Heart left ventricle (tissue), 13 donors: Measurements from ENCODE around the gene GPRIN1.

Source experiments
- POLR2A ChIP-seq, 2 donors: fragments of 450-650 bp; IDR thresholded peaks; one replicate each; pipeline ENCODE4 v1.6.1; 2017; ENCODE audit warnings: antibody characterized with exemption in 2 of 2, mild to moderate bottlenecking in 2 of 2, moderate library complexity in 2 of 2
- TF ChIP-seq, protein P1 (sequence below), 12 donors: fragments of 200-600 bp; sonication (generic) in 4 of 12; IDR thresholded peaks; one replicate each; pipeline versions ENCODE4 v1.5.0 to v1.8.0; 2018 to 2022; ENCODE audit warnings: antibody characterized with exemption in 12 of 12, mild to moderate bottlenecking in 5 of 12
- donor health status: ischemic (EF 13 %, LVEDD 7.1; RV severe dilation, severe dysfunction).
- donor health status: DM: no; HTN: yes; CAD: no.
- donor health status: DM: no; HTN: no; CAD: no.
- donor health status: ischemic (EF 25% LVEDD 6.9; RV normal size, moderate dysfunction).
- donor health status: ischemic (EF 25% LVEDD 5.7; RV mildly dilated, moderate dysfunction).
- donor health status: ischemic (EF 35%, LVEDD 5.7; RV mildly dilated, moderate dysfunction).
- donor health status: nonischemic (EF 11% LVEDD 7.7; RV severe dilation, severe dysfunction).
- donor health status: DM: yes; HTN: yes; CAD: no.
- donor health status: PGD.
- donor health status: ischemic (EF 29% LVEDD 5.4; RV normal size, mild dysfunction).
- donor health status: nonischemic (EF 23%, LVEDD 6.1; RV moderate dilation, normal function).

DNA sequence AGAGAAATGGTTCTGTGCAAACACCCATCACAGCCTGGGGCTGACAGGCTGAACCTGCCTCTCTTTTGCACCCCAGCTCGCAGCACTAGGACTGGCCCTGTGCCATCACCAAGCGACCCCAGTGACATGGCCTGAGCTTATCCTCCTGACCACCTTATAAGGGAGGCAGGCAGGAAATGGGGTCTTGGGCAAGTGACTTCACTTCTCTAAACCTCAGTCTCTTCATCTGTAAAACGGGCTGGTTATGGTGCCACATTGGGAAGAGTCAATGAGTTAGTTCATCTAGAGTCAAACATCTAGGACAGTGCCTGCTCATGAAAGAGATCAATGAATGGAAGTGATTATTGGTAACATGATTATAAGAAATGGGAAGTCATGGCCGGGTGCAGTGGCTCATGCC, 14.2 kb upstream of the GPRIN1 start:
- TF ChIP-seq, protein P1, sequence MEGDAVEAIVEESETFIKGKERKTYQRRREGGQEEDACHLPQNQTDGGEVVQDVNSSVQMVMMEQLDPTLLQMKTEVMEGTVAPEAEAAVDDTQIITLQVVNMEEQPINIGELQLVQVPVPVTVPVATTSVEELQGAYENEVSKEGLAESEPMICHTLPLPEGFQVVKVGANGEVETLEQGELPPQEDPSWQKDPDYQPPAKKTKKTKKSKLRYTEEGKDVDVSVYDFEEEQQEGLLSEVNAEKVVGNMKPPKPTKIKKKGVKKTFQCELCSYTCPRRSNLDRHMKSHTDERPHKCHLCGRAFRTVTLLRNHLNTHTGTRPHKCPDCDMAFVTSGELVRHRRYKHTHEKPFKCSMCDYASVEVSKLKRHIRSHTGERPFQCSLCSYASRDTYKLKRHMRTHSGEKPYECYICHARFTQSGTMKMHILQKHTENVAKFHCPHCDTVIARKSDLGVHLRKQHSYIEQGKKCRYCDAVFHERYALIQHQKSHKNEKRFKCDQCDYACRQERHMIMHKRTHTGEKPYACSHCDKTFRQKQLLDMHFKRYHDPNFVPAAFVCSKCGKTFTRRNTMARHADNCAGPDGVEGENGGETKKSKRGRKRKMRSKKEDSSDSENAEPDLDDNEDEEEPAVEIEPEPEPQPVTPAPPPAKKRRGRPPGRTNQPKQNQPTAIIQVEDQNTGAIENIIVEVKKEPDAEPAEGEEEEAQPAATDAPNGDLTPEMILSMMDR (IDR thresholded peaks at IDR 0.05) = no peak
- no peak for TF ChIP-seq POLR2A (IDR thresholded peaks at IDR 0.05)
